NCI-H146 treated with DMSO at 0.1 percent for 48 hours (cell line): ENCODE measurements around the gene GMPPB.
"Not testable (repeated sequence)": the region's sequence is repeated elsewhere in the genome, so short reads cannot be mapped to it uniquely, and the experiment has no call there.

Experiments
- DNase-seq: peaks from one replicate; lab custom pipeline; 2025; ENCODE audit not compliant: unreplicated experiment; lab: John Stamatoyannopoulos, UW

Gene GMPPB

DNA sequence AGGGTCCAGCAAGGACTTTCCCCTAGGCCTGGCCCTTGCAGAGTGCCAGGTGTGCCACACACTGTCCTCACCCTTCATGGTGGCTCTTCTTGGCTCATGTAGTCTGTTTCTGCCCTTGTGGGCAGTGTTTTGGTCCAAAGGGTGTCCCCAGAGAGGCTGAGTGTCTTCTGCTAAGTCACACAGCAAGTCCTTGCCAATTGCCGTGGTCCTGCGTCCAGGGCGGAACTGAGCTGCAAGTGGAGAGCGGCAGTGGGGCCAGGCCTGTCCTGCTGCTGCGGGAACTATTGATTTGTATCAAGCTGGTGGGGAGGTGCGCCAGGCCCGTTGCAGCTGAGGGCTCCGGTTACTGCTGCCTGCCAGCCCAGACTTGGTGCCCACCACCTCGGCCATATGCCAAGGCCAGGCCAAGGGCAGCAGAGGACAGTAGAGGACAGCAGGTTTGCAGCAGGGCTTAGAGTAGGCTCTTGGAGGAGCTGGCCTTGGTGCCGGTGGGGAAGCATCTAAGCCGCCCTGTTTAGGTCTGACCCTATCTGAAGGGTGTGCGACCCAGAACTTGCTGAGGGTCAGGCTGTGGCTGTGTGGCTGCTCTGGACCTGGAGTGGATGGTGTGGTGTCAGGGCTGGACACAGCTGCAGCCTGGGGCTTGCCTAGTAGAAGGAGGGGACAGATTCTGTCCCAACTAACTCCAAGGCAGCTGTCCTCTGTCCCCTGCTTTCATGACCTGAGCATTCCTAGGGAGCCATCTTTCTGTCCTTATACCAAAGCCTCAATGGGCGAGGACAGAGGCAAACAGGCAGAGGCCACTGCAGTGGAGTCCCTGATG, 8.8 kb downstream of the GMPPB start:
- no peak for DNase-seq

- no peak for DNase-seq
Measured at GRCh38 chr3:49713336-49714105, 10.2 kb downstream of the GMPPB start.

- no peak for DNase-seq
Measured at GRCh38 chr3:49712631-49713317, 11.0 kb downstream of the GMPPB start.

DNA sequence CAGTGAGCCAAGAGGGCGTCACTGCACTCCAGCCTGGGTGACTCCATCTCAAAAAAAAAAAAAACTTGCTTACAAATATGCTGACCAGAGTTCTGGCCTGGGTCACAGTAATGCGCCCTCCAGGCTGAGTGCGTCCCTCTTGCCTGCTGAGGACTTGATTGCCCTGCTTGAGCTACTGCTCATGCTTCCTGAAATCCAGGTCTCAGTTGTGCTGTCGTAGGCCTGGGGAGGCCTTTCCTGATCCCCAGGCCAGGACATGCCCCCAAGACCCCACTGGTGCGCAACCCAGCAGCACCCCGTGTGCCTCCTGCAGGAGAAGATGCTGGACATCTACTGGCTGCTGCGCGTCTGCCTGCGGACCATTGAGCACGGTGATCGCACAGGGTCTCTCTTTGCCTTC, 11.6 kb downstream of the GMPPB start:
- DNase-seq, result no peak

DNA sequence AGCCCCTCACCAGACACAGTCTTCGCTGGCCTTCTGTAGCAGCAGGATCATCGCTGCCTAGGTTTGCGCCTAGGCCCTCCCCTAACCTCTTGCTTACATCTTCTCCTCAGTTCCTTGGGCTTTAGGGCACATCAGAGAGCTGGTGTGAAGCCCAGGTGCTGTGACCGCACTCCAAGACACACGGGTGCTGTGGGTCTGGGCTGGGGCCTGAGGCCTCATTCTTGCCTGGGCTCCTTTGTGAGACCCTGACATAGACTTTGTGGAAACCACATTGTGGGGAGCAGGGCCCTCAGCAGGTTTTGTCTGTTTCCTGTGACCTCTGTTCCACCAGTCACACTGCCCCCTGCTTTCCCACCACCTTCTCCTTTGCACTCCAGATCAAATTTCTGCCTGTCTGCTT, 12.3 kb downstream of the GMPPB start:
- no peak for DNase-seq

- DNase-seq, result no peak
Measured at GRCh38 chr3:49709852-49710251, 13.9 kb downstream of the GMPPB start.

- no peak for DNase-seq
Measured at GRCh38 chr3:49707113-49707480, 16.7 kb downstream of the GMPPB start.

GRCh38 chr3:49706456-49707112, 17.2 kb downstream of the GMPPB start:
- no peak for DNase-seq

DNA sequence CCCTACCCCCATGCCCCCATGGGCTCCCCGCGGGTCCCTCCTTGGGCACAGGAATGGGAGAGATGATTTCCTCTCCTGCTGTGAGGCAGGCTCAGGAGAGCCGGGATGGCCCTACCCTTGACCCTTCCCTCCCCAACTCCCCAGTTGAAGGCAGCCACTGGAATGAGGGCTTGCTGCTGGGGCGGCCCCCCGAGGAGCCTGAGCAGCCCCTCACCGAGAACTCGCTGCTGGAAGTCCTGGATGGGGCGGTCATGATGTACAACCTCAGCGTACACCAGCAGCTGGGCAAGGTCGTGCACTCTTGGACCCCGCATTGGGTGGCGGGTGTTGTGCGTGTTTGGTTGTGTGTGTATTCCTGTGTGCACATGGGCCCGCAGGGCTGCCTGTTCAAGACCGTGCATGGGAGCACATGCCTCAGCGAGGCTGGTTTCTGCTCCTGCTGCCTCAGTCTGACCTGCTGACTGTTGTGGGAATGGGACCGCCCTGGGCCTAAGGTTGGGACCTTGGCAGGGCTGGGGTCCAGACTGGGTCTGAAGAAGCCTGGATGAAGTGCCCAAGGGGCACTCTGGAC, 18.3 kb downstream of the GMPPB start:
- DNase-seq, result no peak

DNA sequence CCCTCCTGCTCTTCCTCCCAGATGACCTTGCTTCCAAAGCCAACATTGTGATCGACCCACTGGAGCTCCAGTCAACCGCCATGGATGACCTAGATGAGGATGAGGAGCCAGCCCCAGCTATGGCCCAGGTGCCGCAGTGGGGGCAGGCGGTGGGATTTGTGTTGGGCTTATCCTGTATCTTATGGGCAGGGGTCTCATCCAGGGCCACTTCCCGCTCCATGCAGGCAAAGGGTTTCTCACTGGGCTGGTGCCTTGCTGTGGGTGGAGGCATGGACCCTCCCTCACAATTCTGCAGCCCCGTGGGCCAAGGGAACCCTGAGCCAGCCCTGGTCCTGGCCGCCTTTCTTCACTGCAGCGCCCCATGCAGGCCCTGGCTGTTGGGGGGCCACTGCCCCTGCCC, 19.1 kb downstream of the GMPPB start:
- no peak for DNase-seq

- no peak for DNase-seq
Measured at GRCh38 chr3:49703956-49704355, 19.8 kb downstream of the GMPPB start.

DNA sequence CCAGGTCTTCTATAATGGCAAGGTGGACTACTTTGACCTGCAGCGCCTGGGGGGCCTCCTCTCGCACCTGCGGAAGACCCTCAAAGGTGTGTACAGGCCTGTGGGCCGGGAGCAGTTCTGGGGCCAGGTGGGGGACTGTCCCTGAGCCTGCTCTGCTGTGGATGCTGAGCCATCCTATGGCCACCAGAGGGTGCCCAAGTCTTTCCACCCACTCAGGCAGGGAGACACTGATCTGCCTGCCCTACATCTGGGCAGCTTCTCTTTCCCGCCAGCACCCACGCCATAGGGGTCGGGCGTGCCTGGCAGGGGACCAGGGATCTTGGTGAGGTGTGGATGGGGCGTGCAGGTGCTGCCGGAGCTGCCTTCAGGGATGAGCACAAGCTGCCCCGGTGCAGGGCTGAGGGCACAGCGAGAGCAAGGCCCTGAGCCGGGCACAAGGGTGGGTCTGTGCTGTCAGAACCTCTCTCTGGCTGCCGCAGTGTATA, 20.3 kb downstream of the GMPPB start:
- peak; percentile 6 for DNase-seq

GRCh38 chr3:49702672-49703071, 21.1 kb downstream of the GMPPB start:
- no peak for DNase-seq

DNA sequence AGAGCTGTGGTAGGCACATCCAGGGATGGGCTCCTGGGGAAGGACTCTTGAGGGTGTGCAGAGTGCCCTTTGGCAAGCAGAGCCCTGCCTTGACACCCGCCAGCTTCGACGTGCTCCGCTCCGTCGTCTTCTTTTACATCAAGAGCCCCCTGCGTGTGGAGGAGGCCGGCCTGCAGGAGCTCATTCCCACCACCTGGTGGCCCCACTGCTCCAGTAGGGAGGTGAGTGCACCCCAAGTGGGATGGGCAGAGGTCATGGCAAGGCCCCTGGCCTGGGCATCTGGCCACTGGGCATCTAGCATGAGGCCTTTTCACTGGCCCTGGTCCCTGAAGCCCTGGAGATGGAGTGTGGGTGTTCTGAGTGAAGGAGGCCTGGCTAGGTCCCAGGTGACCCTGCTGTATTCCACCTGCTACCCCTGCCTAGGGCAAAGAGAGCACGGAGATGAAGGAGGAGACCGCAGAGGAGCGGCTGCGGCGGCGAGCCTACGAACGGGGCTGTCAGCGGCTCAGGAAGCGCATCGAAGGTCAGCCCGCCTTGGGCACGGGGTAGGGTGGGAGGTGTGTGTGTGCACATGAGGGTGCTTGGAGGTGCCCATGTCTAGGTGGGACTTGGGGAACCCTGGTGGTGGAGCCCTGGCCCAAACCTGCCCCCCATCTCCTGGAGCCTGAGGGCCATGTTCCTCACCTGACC, 22.2 kb downstream of the GMPPB start:
- no peak for DNase-seq

- DNase-seq, result no peak
Measured at GRCh38 chr3:49700453-49701128, 23.2 kb downstream of the GMPPB start.

DNA sequence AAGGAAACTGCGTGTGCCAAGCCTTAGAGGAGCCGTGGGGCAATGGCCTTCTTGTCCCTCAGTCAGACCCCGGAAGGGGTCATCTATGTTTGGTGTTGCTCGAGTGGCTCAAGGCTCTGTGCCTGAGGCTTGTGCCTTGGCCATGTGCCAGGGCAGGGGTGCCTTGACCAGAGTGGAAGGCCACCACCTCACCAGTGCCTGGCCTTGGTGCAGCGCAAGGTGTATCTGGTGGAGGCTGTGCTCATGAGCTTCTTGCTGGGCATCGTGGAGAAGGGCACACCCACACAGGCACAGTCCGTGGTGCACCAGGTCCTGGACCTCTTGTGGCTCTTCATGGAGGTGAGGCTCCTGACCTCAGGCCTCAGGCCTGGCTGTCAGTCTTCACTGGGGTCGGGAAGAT, 23.7 kb downstream of the GMPPB start:
- DNase-seq, result no peak

- DNase-seq, result no peak
Measured at GRCh38 chr3:49699281-49699979, 24.3 kb downstream of the GMPPB start.

DNA sequence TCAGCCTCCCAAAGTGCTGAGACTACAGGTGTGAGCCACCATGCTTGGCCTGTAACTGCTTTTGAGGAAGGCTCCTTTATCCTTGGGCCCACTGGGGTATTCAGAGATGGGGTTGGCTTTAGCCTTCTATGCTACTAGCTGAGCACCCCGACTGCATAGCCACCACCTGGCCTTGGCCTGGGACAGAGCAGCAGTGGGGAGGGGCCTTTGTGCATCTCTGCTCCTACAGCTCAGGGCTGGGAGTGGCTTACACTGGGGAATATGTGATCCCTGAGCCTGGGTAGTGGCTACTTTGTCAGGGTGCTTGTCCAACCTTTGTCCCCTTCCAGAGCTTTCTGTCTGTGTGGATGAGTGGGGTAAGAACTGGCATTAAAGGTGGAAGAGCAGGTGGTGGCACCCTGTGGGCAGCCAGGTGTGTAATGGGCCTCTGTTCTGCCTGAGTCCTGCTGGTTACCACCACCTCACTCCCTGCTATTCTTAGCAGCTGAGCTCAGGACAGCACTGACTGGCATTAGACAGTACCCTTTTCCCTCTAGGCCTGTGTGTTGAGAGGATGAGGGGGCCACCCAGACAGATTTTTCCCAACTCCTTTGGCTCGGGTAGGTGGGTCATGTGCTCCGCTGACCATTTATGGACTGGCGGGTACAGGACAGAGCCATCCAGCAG, 28.3 kb downstream of the GMPPB start:
- not testable (repeated sequence) for DNase-seq
